Hepatocyte (in vitro differentiated cells): Measurements from ENCODE around the gene PAQR3. TPM values are rescaled to one million over a fixed set of nuclear protein-coding genes. Genes with fewer than 3 reads are reported as not detected.

Source experiments
- DNase-seq: peaks from one replicate; pipeline ENCODE4 v3.0.0-alpha.2; 2016; ENCODE audit warnings: low spot score
- H2AFZ ChIP-seq: fragments of 200-600 bp; sonication (generic); 2 replicates; pipeline ENCODE4 v1.6.0; 2016; ENCODE audit warnings: antibody characterized with exemption, mild to moderate bottlenecking
- H3K27ac ChIP-seq: fragments of 200-600 bp; sonication (generic); 2 replicates; pipeline ENCODE4 v1.5.1; 2016; ENCODE audit warnings: mild to moderate bottlenecking
- H3K27me3 ChIP-seq: fragments of 200-600 bp; sonication (generic); 2 replicates; pipeline ENCODE4 v1.6.1; 2016
- H3K36me3 ChIP-seq: fragments of 200-600 bp; sonication (generic); replicated peaks from 2 replicates; pipeline ENCODE4 v1.5.1; 2016; ENCODE audit warnings: low read depth; ENCODE audit not compliant: insufficient read depth
- H3K4me1 ChIP-seq: fragments of 200-600 bp; sonication (generic); 2 replicates; pipeline ENCODE4 v1.5.1; 2016; ENCODE audit warnings: mild to moderate bottlenecking, moderate library complexity; ENCODE audit not compliant: insufficient read depth
- H3K4me2 ChIP-seq: fragments of 200-600 bp; sonication (generic); 2 replicates; pipeline ENCODE4 v1.6.0; 2016
- H3K4me3 ChIP-seq: fragments of 200-600 bp; sonication (generic); 2 replicates; pipeline ENCODE4 v1.5.1; 2016; ENCODE audit warnings: mild to moderate bottlenecking
- H3K79me2 ChIP-seq: fragments of 200-600 bp; sonication (generic); 2 replicates; pipeline ENCODE4 v1.6.0; 2017; ENCODE audit warnings: mild to moderate bottlenecking
- H3K9me2 ChIP-seq: fragments of 200-600 bp; sonication (generic); replicated peaks from 2 replicates; pipeline ENCODE4 v1.6.0; 2017; ENCODE audit warnings: mild to moderate bottlenecking; ENCODE audit not compliant: insufficient read depth
- H3K9me3 ChIP-seq: fragments of 200-600 bp; sonication (generic); 2 replicates; pipeline ENCODE4 v1.5.1; 2016; ENCODE audit warnings: low read depth, mild to moderate bottlenecking
- H4K20me1 ChIP-seq: fragments of 200-600 bp; sonication (generic); 2 replicates; pipeline ENCODE4 v1.6.0; 2016; ENCODE audit warnings: mild to moderate bottlenecking; ENCODE audit not compliant: insufficient read depth, poor library complexity, severe bottlenecking
- EZH2 ChIP-seq: fragments of 200-600 bp; sonication (generic); IDR thresholded peaks from 2 replicates; pipeline ENCODE4 v1.6.1; 2016; ENCODE audit warnings: antibody characterized with exemption, mild to moderate bottlenecking, borderline replicate concordance
- EZH2phosphoT487 ChIP-seq: fragments of 200-600 bp; sonication (generic); IDR thresholded peaks from one replicate; pipeline ENCODE4 v1.6.1; 2018; ENCODE audit warnings: antibody characterized with exemption, mild to moderate bottlenecking, low read depth, moderate library complexity; ENCODE audit not compliant: unreplicated experiment, severe bottlenecking
- WGBS: methylation state at CpG from one replicate; pipeline ENCODE4 v1.1.6; 2016; ENCODE audit warnings: low lambda C conversion rate; ENCODE audit errors: missing lambda C conversion rate; 5-methylcytosine and 5-hydroxymethylcytosine counted together
- polyA plus RNA-seq: library from polyadenylated mRNA; unstranded; fragments of >200 nt; fragmentation: Nextera tagmentation; extraction: Ambion mirVana; gene quantifications from 2 replicates; pipeline ENCODE4 v1.2.1, GENCODE V29; 2016
- total RNA-seq: library from RNA; depleted of rRNA; stranded (reverse); fragments of >200 nt; gene quantifications from 2 replicates; pipeline ENCODE4 v1.2.3, GENCODE V29; 2014
- TF ChIP-seq, protein P1 (sequence below): fragments of 200-600 bp; sonication (generic); IDR thresholded peaks from 2 replicates; pipeline ENCODE4 v1.5.1; 2016; ENCODE audit warnings: antibody characterized with exemption, mild to moderate bottlenecking; ENCODE audit not compliant: poor library complexity

Gene PAQR3
- total and polyA plus RNA-seq, 2 experiments from 2014 or later = 6.1 to 17.5 TPM

- Histone ChIP-seq H3K79me2 (no peaks in the 10 kb centered on the region), H3K9me2 (no peaks in the 10 kb centered on the region), H3K9me3 (no peaks in the 10 kb centered on the region), H3K27ac (no peak overlapping the region), H4K20me1 (no peaks in the 10 kb centered on the region), H2AFZ (peak overlapping the region; percentile 82), H3K36me3 (no peaks in the 10 kb centered on the region), H3K27me3 (no peaks in the 10 kb centered on the region), H3K4me3 (peak overlapping the region; percentile 22), H3K4me2 (peak overlapping the region; percentile 91), H3K4me1 (peaks cover 9% of the 10 kb centered on the region)
- no peak for TF ChIP-seq EZH2
- TF ChIP-seq, protein P1, sequence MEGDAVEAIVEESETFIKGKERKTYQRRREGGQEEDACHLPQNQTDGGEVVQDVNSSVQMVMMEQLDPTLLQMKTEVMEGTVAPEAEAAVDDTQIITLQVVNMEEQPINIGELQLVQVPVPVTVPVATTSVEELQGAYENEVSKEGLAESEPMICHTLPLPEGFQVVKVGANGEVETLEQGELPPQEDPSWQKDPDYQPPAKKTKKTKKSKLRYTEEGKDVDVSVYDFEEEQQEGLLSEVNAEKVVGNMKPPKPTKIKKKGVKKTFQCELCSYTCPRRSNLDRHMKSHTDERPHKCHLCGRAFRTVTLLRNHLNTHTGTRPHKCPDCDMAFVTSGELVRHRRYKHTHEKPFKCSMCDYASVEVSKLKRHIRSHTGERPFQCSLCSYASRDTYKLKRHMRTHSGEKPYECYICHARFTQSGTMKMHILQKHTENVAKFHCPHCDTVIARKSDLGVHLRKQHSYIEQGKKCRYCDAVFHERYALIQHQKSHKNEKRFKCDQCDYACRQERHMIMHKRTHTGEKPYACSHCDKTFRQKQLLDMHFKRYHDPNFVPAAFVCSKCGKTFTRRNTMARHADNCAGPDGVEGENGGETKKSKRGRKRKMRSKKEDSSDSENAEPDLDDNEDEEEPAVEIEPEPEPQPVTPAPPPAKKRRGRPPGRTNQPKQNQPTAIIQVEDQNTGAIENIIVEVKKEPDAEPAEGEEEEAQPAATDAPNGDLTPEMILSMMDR = no peak
- no peak for TF ChIP-seq EZH2phosphoT487
- DNase-seq = no peak
- WGBS = 20% methylated on average over 7 of the region's 7 CpGs
Measured at GRCh38 chr4:78938474-78938867, 767 bp downstream of the PAQR3 start.

DNA sequence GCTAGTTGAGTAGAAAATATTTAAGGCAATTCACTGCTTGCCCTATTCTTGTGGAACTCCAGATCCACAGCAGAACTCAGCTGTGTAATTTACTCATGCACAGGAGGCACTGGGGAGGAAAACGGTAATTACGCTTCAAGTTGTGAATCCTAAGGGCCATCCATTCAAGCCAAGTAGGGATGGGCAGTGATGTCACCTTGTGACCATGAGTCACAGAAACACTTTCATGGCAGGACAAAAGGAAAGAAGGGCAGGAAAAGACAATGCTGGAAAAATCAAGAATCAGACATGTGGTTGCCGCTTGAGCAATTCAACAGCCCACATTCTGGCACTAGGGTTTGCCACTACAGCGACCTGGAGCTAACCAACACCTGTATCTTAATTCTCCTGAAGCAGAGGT is 1.4 kb downstream of the PAQR3 start:
- Histone ChIP-seq H3K4me3 (no peak overlapping the region), H3K36me3 (no peaks in the 10 kb centered on the region), H2AFZ (no peak overlapping the region), H3K27me3 (no peaks in the 10 kb centered on the region), H3K9me3 (no peaks in the 10 kb centered on the region), H3K4me1 (peaks cover 9% of the 10 kb centered on the region), H4K20me1 (no peaks in the 10 kb centered on the region), H3K4me2 (peak overlapping the region; percentile 91), H3K79me2 (no peaks in the 10 kb centered on the region), H3K27ac (no peak overlapping the region), H3K9me2 (no peaks in the 10 kb centered on the region)
- TF ChIP-seq, protein P1 = no peak
- TF ChIP-seq EZH2 (no peak), EZH2phosphoT487 (no peak)
- 89% methylated on average over 4 of the region's 4 CpGs for WGBS
- no peak for DNase-seq

DNA sequence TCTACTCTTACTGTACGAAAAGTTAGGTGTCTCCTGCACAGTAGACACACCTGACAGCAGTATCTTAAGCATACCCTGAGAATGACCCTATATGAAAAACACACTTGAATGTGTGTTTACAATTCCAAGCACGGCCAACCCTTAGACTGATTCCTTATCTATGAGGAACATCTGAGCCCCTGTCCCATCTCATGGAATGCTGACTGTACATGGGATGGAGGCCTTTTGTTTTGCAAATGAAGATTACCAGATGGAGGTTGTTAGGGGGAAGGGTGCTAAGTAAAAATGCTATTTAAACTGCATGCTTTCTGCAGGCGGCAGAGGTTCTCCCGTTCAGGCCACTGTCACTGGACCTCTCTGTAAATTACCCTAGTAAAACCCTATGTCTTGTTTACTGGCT is 2.2 kb downstream of the PAQR3 start:
- Histone ChIP-seq H2AFZ (no peak overlapping the region), H3K4me2 (no peak overlapping the region)
- 58% methylated on average over 4 of the region's 4 CpGs for WGBS

More for the DNA sequence above, 2.2 kb downstream of the PAQR3 start:
- H4K20me1 ChIP-seq = no peaks in the 10 kb centered on the region
- H3K79me2 ChIP-seq = no peaks in the 10 kb centered on the region
- H3K4me1 ChIP-seq = peaks cover 9% of the 10 kb centered on the region
- H3K27me3 ChIP-seq = no peaks in the 10 kb centered on the region
- TF ChIP-seq EZH2 (no peak), EZH2phosphoT487 (no peak)
- TF ChIP-seq, protein P1 = no peak
- no peaks in the 10 kb centered on the region for H3K9me3 ChIP-seq
- no peaks in the 10 kb centered on the region for H3K36me3 ChIP-seq
- no peak for DNase-seq
- no peak overlapping the region for H3K27ac ChIP-seq
- no peaks in the 10 kb centered on the region for H3K9me2 ChIP-seq
- no peak overlapping the region for H3K4me3 ChIP-seq
